GM23338 (cell line): ENCODE data around the gene ATXN7L3.

Experiments used
- CTCF ChIP-seq, 2 experiments: fragments of 200-600 bp in 1 of 2; sonication (generic) in 1 of 2; conservative IDR thresholded peaks; 2 replicates each; pipeline versions ENCODE4 v1.5.1 to v1.6.1; 2016 to 2017; ENCODE audit warnings: antibody characterized with exemption in 2 of 2, low read depth in 2 of 2, mild to moderate bottlenecking in 2 of 2, moderate library complexity in 1 of 2
- EZH2 ChIP-seq: fragments of 200-600 bp; sonication (generic); IDR thresholded peaks from one replicate; pipeline ENCODE4 v1.8.0; 2017; ENCODE audit warnings: antibody characterized with exemption, mild to moderate bottlenecking, low read depth; ENCODE audit not compliant: unreplicated experiment
- EZH2phosphoT487 ChIP-seq: fragments of 200-600 bp; sonication (generic); IDR thresholded peaks from one replicate; pipeline ENCODE4 v1.8.1; 2018; ENCODE audit warnings: antibody characterized with exemption; ENCODE audit not compliant: unreplicated experiment
- JUNB ChIP-seq: IDR thresholded peaks from one replicate; pipeline ENCODE4 v1.6.1; 2016; ENCODE audit warnings: antibody characterized with exemption; ENCODE audit not compliant: unreplicated experiment
- POLR2AphosphoS5 ChIP-seq: IDR thresholded peaks from 2 replicates; pipeline ENCODE4 v1.6.1; 2016; ENCODE audit warnings: antibody characterized with exemption, low read depth
- STAT1 ChIP-seq: IDR thresholded peaks from one replicate; pipeline ENCODE4 v1.6.1; 2016; ENCODE audit warnings: antibody characterized with exemption; ENCODE audit not compliant: unreplicated experiment

- no peak for TF ChIP-seq CTCF (conservative IDR thresholded peaks at IDR 0.05; ENCODE audit: low read depth in 2 of 2)
- no peak for TF ChIP-seq EZH2phosphoT487
- no peak for TF ChIP-seq EZH2
- TF ChIP-seq POLR2AphosphoS5, result no peak; the same call in 1 of the 2 replicates
- no peak for TF ChIP-seq STAT1
- no peak for TF ChIP-seq JUNB
Measured at GRCh38 chr17:44192750-44193149, 6.9 kb downstream of the ATXN7L3 start.
